ENCODE measurements around the gene SRBD1.

Gene SRBD1

GRCh38 chr2:45412754-45413379, 198.2 kb downstream of the SRBD1 start:
- DNase-seq, result no peak

- no peak for DNase-seq
Observed at GRCh38 chr2:45409677-45410076, 201.4 kb downstream of the SRBD1 start.

DNA sequence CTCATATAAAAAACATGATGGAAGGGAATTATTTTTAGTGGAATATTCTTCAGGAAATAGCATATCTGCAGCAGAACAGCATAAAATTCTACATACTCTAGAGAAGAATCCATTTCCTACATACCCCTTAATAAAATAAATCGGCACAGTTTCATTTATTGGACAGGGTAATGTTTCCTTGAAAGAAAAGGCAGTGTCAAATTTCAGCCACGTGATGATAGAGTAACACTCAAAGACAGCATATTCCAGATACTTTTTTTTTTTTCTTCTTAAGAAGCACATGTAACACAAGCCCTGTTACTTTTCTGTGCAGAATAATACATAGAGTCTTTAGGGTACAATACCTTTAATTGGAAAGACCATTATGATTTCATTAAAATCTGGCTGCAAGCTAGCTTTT, 204.4 kb downstream of the SRBD1 start:
- no peak for DNase-seq

- DNase-seq, result no peak
Observed at GRCh38 chr2:45404807-45405297, 206.2 kb downstream of the SRBD1 start.

GRCh38 chr2:45403036-45403435, 208.0 kb downstream of the SRBD1 start:
- no peak for DNase-seq

- DNase-seq, result no peak
Observed at GRCh38 chr2:45401431-45401922, 209.6 kb downstream of the SRBD1 start.

DNA sequence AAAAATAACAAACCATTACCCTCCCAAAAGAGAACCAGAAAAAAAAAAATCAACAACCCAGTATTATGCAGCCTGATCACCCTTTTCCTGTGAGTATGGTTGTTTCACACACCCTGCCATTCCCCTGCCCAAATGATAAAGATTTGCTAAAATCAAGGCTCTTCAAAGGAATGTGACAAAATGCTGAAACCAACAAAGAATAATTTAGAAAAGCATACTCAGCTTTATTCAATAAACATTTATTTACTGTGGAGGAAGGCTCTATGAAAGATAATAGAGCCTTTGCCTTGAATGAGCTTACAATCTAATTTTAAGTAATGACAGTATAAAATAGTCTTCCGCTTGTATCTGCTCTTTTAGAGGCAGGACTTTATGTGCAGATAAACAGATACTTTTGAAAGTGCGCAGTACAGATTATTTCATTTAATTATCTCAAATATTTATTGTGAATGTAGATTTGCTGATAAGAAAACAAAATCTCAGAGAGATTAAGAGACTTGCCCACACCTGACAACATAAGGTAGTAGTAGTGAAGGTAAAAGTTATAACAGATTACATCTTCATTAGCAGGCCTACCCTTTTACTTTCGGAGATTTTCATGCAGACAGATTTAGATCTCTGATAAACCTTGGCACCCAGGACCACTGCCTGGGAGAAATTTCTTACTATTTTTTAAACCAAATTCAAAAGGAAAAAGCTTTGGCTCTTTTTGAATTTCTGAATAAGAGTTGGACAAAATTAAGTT, 211.9 kb downstream of the SRBD1 start:
- no peak for DNase-seq

- no peak for DNase-seq
Observed at GRCh38 chr2:45397292-45397691, 213.8 kb downstream of the SRBD1 start.

DNA sequence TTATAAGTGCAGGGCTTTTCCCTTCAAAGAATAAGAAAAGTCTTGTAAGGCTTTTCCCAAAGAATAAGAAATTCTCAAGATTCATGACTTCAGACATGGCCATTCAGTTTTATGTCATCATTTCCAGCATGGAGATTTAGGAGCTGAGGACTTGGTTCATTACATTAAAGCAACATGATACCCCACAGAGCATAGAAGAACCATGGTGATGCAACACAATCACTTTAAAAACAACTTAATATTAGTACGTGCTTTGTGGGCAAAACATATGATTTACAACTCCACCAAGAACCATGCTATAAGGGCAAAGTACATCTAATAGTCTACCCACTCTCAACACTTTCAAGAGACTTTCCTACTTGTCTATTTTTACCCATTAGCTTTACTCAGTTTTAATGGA, 214.4 kb downstream of the SRBD1 start:
- DNase-seq, result no peak

DNA sequence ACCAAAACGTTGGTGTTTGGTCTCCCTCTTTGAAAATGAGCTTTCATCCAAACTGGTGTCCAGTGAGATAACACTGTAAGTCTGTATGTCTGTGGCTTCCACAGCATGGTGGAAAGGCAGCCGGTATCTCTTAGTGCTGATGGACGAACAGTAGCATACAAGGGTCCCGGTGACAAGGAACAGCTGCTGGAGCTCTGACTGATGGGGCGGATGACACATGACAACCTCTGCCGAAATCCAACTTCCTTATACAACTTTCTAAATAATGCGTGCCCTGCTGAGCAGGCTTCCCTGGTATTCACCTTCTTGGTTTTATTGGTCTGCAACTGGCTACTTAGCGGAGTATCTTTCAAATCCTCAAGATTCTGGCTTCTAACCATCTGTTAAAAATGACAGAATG, 216.2 kb downstream of the SRBD1 start:
- DNase-seq, result no peak

GRCh38 chr2:45394216-45394615, 216.9 kb downstream of the SRBD1 start:
- DNase-seq, result no peak

DNA sequence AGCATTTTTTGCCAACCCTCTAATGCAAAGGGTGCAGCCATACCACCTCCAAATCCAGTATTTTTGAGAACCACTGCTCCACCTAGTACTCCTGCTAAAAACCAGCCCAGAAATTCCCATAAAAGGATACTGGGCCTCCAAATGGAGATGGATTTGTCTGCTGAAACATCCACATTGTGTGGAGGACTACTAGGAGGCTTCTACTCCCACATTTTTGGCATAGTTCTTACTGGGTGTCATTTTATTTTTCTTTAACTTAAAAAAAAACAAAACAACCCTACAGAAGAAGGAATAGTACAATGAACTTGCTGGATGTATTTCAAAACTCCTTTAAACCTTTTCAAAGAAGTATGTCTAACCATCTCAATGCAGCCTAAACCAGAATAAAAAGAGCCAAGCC, 219.2 kb downstream of the SRBD1 start:
- no peak for DNase-seq

GRCh38 chr2:45390861-45391260, 220.2 kb downstream of the SRBD1 start:
- DNase-seq, result no peak

- no peak for DNase-seq
Observed at GRCh38 chr2:45390441-45390840, 220.6 kb downstream of the SRBD1 start.

DNA sequence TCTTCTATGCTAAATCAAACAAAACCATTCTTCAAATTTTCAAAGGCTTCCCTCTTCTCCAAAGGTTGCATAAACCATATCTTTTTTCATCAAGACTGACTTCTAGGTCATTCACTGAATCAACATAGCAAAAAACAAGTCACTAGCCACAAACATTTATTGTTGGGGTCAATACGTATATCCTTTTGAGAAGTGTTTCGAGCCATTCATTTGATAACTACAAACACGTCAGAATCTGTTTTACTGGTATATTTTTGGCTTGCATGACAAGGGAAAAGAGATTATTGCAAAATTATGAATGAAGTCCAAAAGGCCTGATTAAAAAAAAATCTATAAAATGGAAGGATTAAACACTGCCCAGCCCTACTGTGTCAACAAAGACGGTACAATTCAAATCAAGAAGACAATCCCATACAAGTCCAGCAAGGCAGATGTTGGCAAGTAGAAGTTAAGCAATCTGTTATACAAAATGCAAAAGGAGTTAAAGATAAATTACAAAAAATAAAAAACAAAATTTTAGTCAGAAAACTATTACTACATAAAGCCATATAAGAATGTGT, 222.4 kb downstream of the SRBD1 start:
- DNase-seq, result no peak

- DNase-seq, result no peak
Observed at GRCh38 chr2:45382744-45383143, 228.3 kb downstream of the SRBD1 start.

DNA sequence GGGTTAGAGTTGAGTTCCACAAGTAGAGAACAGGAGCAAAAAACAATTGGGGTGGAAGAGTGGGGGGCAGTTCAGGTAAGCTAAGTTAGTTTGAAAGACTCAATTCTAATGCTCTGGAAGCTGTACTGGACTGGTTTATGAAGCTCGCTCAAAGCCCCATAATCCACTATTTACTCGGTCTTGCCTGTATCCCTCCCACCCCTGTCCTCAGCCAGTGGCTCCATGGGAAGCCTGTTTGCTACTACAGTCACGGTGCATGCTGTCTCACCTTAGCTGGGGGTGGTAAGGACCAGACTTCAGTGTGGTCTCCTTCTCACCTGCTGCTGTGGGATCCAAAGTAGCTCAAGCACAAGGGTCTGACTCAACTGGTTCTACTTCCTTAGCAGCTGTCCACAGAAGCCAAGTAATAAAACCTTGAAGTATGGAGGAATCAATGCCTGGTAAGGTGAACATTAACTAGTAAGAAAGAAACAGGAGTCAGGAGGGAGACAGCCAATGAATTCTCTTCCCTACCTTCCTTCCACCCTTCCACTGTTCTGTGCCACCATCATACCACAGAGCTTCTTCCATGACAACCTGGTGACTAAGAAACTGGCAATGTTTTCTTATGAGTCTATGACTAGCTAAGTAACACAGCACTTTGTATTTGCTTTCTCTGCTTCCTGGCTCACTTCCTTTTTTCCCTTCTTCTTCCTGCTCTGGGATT, 230.8 kb downstream of the SRBD1 start:
- no peak for DNase-seq

- no peak for DNase-seq
Observed at GRCh38 chr2:45379399-45380087, 231.5 kb downstream of the SRBD1 start.

DNA sequence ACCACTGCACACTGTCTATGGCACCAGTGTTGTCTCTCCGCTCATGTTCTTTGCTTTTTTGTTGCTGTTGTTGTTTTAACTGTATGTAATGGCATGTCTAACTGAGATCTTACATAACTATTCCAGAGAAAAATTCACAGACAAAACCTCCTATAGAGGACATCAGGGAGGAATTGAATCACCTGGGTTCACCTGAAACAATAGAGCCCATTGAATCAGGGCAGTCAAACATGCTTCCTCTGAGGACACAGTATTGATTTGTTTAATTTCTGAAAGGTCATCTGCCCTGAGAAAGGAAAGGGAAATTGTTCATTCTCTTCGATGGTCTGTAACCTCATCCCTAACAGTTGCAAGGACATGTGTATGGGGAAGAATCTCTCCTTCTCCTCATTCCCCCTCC, 237.5 kb downstream of the SRBD1 start:
- DNase-seq, result no peak

- no peak for DNase-seq
Observed at GRCh38 chr2:45370369-45370768, 240.7 kb downstream of the SRBD1 start.

GRCh38 chr2:45368792-45369191, 242.3 kb downstream of the SRBD1 start:
- no peak for DNase-seq

GRCh38 chr2:45361666-45362065, 249.4 kb downstream of the SRBD1 start:
- DNase-seq, result no peak

- DNase-seq, result no peak
Observed at GRCh38 chr2:45354776-45355175, 256.3 kb downstream of the SRBD1 start.

Measured in stimulated activated CD4-positive, alpha-beta T cell treated with anti-CD3 and anti-CD28 coated beads, Interleukin-4, amount 100 ng/mL, for 24 hours (primary cell).